Immature natural killer cell (primary cell): ENCODE results near the gene MAPK12. TPM values are rescaled to one million over a fixed set of nuclear protein-coding genes. Genes with fewer than 3 reads are reported as not detected.
A peak's percentile ranks its signal among the peaks of the same experiment; 100 is the strongest.

ENCODE experiments used
- DNase-seq, 3 donors: peaks; one replicate each; pipeline ENCODE4 v3.0.0; 2022; ENCODE audit warnings: mixed read lengths in 1 of 3
- H3K27ac Mint-ChIP-seq, 6 donors: one replicate each; pipeline ENCODE4 v1.8.0; 2020; ENCODE audit warnings: mixed read lengths in 6 of 6, mild to moderate bottlenecking in 5 of 6, inconsistent platforms in 4 of 6, moderate library complexity in 3 of 6
- H3K27me3 Mint-ChIP-seq, 3 donors: one replicate each; pipeline ENCODE4 v1.8.0; 2020 to 2021; ENCODE audit warnings: low read depth in 3 of 3, mild to moderate bottlenecking in 3 of 3, mixed read lengths in 3 of 3, moderate library complexity in 3 of 3, inconsistent platforms in 1 of 3
- H3K36me3 Mint-ChIP-seq, 3 donors: one replicate each; pipeline ENCODE4 v1.8.0; 2020; ENCODE audit warnings: mixed read lengths in 3 of 3, inconsistent platforms in 2 of 3, mild to moderate bottlenecking in 2 of 3
- H3K4me1 Mint-ChIP-seq, 2 donors: one replicate each; pipeline ENCODE4 v1.8.0; 2020; ENCODE audit warnings: inconsistent platforms in 2 of 2, mild to moderate bottlenecking in 2 of 2, mixed read lengths in 2 of 2, moderate library complexity in 1 of 2
- H3K4me3 Mint-ChIP-seq, 5 donors: one replicate each; pipeline ENCODE4 v1.8.0; 2020; ENCODE audit warnings: mild to moderate bottlenecking in 5 of 5, mixed read lengths in 5 of 5, inconsistent platforms in 3 of 5, moderate library complexity in 3 of 5
- H3K9me3 Mint-ChIP-seq, 6 donors: one replicate each; pipeline ENCODE4 v1.8.0; 2020; ENCODE audit warnings: mild to moderate bottlenecking in 6 of 6, mixed read lengths in 6 of 6, inconsistent platforms in 4 of 6, moderate library complexity in 3 of 6
- polyA plus RNA-seq, 3 donors: library from polyadenylated mRNA; unstranded; fragments of 300-500 nt; fragmentation: Illumina TruSeq; gene quantifications; one replicate each; pipeline ENCODE4 v1.2.3, GENCODE V29; 2021

MAPK12 gene
- polyA plus RNA-seq, 3 donors from 2014 or later: 0.13 to 0.31 TPM; not detected in 1

- Mint-ChIP-seq H3K4me1 (peaks cover 0 to 13% of the 10 kb centered on the region in 2 donors), H3K36me3 (no peaks in the 10 kb centered on the region), H3K27me3 (peaks cover 3 to 9% (median 7%) of the 10 kb centered on the region in 3 donors), H3K4me3 (no peak overlapping the region), H3K9me3 (no peaks in the 10 kb centered on the region), H3K27ac (no peak overlapping the region)
- DNase-seq: peak in 1 of 3 donors; percentile 24
These were observed 10.1 kb upstream of the MAPK12 start for GRCh38 chr22:50271519-50271970.

- H3K27ac Mint-ChIP-seq: no peak overlapping the region
- H3K4me1 Mint-ChIP-seq: peaks cover 0 to 13% of the 10 kb centered on the region in 2 donors
- H3K9me3 Mint-ChIP-seq: no peaks in the 10 kb centered on the region
- DNase-seq: peak; percentile 71 to 76 (median 73)
- H3K4me3 Mint-ChIP-seq: peak overlapping the region; percentile 54 to 73 (median 69)
- no peaks in the 10 kb centered on the region for H3K36me3 Mint-ChIP-seq
- H3K27me3 Mint-ChIP-seq: peaks cover 3 to 7% (median 7%) of the 10 kb centered on the region in 3 donors
These were observed 9.3 kb upstream of the MAPK12 start for GRCh38 chr22:50270666-50271394.

DNA sequence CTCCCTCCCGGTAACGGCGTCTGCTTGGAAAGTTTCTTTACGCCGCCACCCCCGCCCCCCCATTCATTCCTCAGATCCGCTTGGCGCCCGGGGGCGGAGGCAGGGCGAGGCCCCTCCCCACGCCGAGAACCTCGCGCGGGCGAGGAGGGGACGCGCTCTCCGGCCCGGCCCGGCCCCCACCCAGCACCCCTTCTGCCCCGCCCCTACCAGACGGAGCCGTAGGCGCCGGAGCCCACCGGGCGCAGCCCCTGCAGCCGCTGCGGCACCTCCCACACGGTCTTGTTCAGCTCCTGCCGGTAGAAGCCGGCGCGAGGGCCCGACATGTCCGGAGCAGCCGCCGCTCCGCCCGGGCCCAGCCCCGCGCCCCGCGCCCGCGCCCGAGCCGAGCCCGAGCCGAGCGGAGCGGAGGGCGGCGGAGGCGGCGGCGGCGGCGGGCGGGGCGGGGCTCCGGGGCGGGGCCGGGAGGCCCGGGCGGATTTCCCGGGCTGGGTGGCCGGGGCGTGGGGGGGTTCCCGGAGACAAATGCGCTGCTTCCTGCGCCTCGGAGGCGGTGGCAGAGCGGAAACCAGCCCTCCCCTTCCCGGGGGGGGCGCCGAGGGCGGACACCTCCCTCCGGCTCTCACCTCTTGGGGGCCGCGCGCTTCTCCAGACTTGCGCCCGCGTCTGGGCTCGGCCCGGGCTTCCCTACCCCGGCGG is 8.6 kb upstream of the MAPK12 start, which contains the start of gene MAPK11:
MAPK11 (minus strand) TSS at position 411 of the 696 bp plus-strand sequence; CDS start at position 323, 88 bp downstream.
- Mint-ChIP-seq H3K4me3 (peak within 1 kb of the TSS; percentile 54 to 76 (median 71)), H3K27me3 (peaks cover 3 to 7% (median 6%) of the 10 kb centered on the region in 3 donors), H3K27ac (no peak within 1 kb of the TSS), H3K36me3 (no peaks in the 10 kb centered on the region), H3K9me3 (no peaks in the 10 kb centered on the region), H3K4me1 (peaks cover 0 to 13% of the 10 kb centered on the region in 2 donors)
- peak; percentile 51 to 58 (median 58) for DNase-seq

DNA sequence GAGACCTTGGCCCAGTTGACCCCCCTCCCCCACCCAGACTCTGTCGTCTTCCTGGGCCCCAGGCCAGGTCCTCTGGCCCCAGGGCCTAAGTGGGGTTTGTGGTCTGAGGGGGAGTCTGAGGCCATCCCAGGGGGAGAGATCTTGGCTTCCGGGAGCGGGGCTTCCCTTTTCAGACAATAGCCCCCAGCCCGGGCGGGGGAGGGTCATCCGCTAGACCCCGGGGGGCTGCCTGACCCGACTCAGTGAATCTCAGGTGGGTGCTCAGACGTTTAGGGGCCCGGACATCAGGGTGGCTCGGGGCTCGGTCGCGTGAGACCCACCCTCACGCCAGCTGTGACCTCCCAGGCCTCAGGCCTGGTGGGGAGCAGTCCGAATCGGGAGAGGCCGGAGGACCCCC is 8.1 kb upstream of the MAPK12 start:
- no peaks in the 10 kb centered on the region for H3K9me3 Mint-ChIP-seq
- H3K4me3 Mint-ChIP-seq: peak overlapping the region; percentile 21 to 76 (median 46)
- peaks cover 0 to 13% of the 10 kb centered on the region in 2 donors for H3K4me1 Mint-ChIP-seq

GRCh38 chr22:50268655-50269113 is 7.2 kb upstream of the MAPK12 start:
- Mint-ChIP-seq H3K36me3 (no peaks in the 10 kb centered on the region), H3K27me3 (peaks cover 4 to 7% (median 5%) of the 10 kb centered on the region in 3 donors), H3K4me3 (peak overlapping the region; percentile 10 to 76 (median 44)), H3K27ac (no peak overlapping the region), H3K4me1 (peaks cover 0 to 10% of the 10 kb centered on the region in 2 donors), H3K9me3 (no peaks in the 10 kb centered on the region)
- no peak for DNase-seq

More for the DNA sequence above, 8.1 kb upstream of the MAPK12 start:
- peaks cover 3 to 7% (median 5%) of the 10 kb centered on the region in 3 donors for H3K27me3 Mint-ChIP-seq
- H3K27ac Mint-ChIP-seq: no peak overlapping the region
- no peak for DNase-seq
- no peaks in the 10 kb centered on the region for H3K36me3 Mint-ChIP-seq

DNA sequence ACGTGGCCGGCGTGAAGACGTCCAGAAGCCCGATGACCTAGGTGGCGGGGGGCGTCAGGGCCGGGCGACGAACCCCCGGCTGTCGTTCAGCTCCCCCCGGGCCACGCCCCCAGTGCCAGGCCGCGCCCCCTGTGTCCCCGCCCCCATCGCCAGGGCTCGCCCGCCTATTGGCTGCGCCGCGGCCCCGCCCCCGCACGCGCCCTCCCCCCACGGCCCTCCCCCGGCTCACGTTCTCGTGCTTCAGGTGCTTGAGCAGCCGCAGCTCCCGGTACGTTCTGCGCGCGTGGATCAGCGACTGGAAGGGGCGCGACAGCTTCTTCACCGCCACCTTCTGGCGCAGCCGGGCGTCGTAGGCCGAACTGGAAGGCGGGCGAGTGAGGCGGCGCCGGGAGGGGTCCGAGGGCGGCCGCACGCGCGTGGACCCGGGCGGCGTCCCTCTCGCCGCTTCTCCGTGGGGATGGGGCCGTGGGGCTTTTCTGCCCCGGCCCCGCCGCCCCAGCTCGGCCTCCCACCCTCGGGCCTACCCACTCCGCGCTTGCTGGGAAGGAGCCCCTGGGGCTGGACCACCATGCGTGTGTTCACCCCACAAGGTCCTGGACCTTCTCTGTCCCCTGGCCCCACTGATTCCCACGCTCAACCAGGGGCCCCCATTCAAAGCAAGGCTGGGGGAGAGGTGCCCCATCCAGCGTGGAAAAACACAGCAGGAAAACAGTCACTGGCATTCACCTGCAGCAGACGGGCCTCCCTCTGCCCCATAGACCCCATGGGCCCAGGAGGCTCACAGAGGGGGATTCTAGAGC is 6.3 kb upstream of the MAPK12 start:
- Mint-ChIP-seq H3K27ac (no peak overlapping the region), H3K4me3 (no peak overlapping the region), H3K9me3 (no peaks in the 10 kb centered on the region), H3K36me3 (no peaks in the 10 kb centered on the region), H3K4me1 (peaks cover 0 to 8% of the 10 kb centered on the region in 2 donors), H3K27me3 (peaks cover 4 to 10% (median 4%) of the 10 kb centered on the region in 3 donors)
- peak in 1 of 3 donors; percentile 32 for DNase-seq

DNA sequence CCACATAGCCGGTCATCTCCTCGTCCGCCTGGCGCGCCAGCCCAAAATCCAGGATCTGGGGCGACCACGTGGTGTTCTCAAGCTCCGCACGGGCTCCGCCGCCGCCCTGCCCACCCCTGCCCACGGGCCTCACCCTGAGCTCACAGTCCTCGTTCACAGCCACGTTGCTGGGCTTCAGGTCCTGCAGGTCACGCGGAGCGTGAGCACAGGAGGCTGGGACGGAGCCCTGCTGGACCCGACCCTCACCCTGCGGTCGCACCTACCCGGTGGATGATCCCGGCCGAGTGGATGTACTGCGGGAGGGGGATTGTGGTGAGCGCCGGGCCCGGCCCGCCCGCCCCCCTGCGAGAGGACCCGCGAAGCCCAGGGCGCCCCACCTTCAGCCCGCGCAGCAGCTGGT is 5.5 kb upstream of the MAPK12 start:
- Mint-ChIP-seq H3K4me3 (no peak overlapping the region), H3K36me3 (no peaks in the 10 kb centered on the region), H3K27ac (no peak overlapping the region), H3K9me3 (no peaks in the 10 kb centered on the region), H3K27me3 (peaks cover 4 to 9% (median 6%) of the 10 kb centered on the region in 3 donors), H3K4me1 (peaks cover 0 to 13% of the 10 kb centered on the region in 2 donors)
- no peak for DNase-seq

- Mint-ChIP-seq H3K4me3 (no peak overlapping the region), H3K9me3 (no peaks in the 10 kb centered on the region), H3K27ac (no peak overlapping the region), H3K4me1 (peaks cover 0 to 6% of the 10 kb centered on the region in 2 donors), H3K36me3 (no peaks in the 10 kb centered on the region), H3K27me3 (peaks cover 2 to 7% (median 4%) of the 10 kb centered on the region in 3 donors)
- DNase-seq: no peak
These were observed 3.6 kb upstream of the MAPK12 start for GRCh38 chr22:50264946-50265669.

DNA sequence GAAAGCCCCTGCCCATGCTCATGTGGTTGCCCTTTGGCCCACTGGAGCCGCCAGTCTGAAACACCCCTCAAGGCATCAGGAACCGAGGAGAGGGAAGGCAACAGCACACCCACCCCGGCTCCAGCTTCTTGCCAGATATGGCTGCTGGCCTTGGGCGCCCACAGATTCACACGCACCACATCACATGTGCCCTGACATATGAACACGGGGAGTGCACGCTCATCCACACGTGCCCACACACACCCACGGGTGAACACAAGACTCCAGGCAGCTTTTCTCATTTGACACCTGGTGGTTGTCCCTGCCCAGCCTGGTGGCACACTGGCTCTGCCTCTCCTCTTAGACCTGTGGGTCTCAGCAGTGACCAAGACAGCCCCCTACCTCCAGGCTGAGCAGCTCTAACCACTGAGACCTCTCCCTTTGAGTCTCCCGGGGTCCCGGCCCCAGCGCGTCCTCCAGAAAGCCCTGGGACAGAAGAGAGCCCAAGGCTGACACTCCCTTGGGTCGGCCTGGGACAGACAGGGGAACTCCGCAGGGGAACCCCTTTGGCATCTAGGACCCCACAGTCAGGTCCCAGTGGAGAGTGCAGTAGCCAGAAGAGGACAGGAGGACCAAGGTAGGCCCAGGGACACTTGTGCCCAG is 2.7 kb upstream of the MAPK12 start:
- H3K9me3 Mint-ChIP-seq: no peaks in the 10 kb centered on the region
- H3K4me3 Mint-ChIP-seq: no peak overlapping the region
- H3K27me3 Mint-ChIP-seq: peaks cover 2 to 7% (median 4%) of the 10 kb centered on the region in 3 donors
- peaks cover 0 to 4% of the 10 kb centered on the region in 2 donors for H3K4me1 Mint-ChIP-seq
- H3K36me3 Mint-ChIP-seq: no peaks in the 10 kb centered on the region
- H3K27ac Mint-ChIP-seq: no peak overlapping the region
- DNase-seq: no peak

GRCh38 chr22:50262973-50263617 is 1.6 kb upstream of the MAPK12 start:
- Mint-ChIP-seq H3K27ac (no peak overlapping the region), H3K27me3 (peaks cover 2 to 8% (median 6%) of the 10 kb centered on the region in 3 donors), H3K4me1 (peaks cover 0 to 4% of the 10 kb centered on the region in 2 donors), H3K9me3 (no peaks in the 10 kb centered on the region), H3K36me3 (no peaks in the 10 kb centered on the region), H3K4me3 (no peak overlapping the region)
- DNase-seq: no peak

DNA sequence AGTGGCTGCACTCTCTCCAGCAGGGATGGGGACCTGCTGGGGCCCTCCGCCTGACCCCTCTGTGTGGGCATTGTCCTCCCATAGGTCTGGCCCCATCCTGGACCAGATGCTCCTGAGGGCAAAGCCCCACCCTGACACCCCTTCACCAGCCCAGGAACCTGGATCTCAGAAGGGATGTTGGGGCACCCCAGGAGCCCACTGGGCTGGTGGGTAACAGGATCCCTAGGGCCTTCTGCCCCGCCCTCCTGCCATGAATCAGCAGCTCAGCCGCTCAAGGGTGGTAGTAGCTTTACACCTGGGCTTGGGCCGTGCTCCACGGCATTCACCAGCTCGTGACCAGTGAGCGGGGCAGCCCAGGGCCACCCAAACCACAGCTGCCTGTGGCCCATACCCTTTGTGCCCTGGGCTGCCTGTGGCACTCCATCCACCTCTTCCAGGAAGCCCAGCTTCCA is 1.0 kb upstream of the MAPK12 start:
- Mint-ChIP-seq H3K4me1 (peaks cover 0 to 4% of the 10 kb centered on the region in 2 donors), H3K4me3 (peak overlapping the region in 4 of 5 donors; percentile 33 to 76 (median 46)), H3K27ac (no peak overlapping the region), H3K36me3 (no peaks in the 10 kb centered on the region), H3K27me3 (peaks cover 2 to 9% (median 6%) of the 10 kb centered on the region in 3 donors), H3K9me3 (no peaks in the 10 kb centered on the region)
- DNase-seq: no peak
